NOMO-1 treated with dmso at 0.1 percent for 144 hours (cell line): Measurements from ENCODE around the gene PLEKHJ1.

Source experiments
- DNase-seq: peaks from one replicate; lab custom pipeline; 2025; ENCODE audit not compliant: unreplicated experiment; lab: John Stamatoyannopoulos, UW

Gene PLEKHJ1

DNA sequence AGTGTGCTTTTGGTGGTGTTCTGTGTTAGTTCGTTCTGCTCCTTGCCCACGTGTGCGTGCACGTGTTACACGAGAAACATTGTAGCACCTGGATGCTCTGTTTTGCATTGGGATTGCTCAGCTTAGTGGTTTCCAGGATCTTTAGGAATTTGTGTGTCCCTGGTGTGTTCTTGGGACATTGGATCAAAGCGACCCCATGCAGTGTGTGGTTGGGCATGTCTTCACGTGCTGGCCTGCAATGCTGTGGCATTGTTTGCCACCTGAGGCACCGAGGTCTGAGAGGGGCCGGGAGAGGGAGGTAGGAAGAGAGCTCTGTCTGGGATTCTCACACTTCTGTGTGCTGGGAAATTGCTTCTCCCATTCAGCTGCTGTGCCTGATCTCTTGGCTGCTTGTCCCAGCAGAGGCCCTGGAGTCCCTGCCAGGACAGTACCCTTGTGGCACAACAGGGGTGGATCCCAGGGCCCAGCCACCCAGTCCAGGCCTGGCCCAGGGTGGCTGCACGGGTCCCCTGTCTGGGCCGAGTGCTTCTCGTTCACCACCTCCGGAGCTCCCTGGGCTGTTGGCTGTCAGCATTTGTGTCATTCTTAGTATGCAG lies 11.3 kb downstream of the PLEKHJ1 start:
- no peak for DNase-seq

DNA sequence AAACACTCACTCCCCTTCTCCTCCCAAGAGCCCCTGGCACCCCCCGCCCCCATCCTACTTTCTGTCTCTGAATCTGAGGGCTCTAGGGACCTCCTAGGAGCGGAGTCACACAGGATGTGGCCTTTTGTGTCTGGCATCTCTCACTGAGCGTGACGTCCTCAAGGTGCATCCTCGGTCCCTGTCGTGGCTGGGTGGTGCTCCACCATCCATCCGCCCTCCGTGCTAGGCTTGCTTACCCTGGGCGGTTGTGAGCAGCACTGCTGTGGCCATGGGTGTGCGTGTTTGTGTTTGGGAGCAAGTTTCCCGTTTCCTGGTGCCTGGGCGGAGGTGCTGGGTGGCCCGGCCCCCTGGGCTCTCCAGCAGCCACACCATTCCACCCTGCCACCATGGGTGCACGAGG lies 12.2 kb downstream of the PLEKHJ1 start:
- no peak for DNase-seq

DNA sequence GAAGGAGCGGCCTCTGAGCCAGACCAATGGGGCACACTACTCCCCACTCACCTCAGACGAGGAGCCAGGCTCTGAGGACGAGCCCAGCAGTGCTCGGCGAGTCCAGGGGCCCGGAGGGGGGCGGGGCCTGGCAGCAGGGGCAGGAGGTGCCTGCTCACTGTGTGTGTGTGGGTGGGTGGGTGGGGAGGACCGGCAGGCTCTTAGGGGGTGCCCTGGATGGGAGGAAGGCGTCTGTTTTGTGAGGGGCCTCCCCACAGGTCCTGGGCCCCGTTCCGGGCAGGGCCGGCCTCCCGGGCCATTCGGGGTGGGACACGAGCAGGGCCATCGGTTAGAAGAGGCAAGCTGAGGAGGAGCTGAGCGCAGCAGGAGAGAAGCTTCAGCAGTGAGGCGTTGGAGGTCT lies 12.7 kb downstream of the PLEKHJ1 start:
- DNase-seq = no peak

DNA sequence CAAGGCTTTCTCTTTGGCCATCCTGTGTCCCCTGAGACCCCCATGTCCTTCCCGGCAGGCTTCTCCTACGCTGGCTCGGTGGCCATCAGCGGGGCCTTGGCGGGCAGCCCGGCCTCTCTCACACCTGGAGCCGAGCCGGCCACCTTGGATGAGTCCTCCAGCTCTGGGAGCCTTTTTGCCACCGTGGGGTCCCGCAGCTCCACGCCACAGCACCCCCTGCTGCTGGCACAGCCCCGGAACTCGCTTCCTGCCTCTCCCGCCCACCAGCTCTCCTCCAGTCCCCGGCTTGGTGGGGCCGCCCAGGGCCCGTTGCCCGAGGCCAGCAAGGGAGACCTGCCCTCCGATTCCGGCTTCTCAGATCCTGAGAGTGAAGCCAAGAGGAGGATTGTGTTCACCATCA lies 14.2 kb downstream of the PLEKHJ1 start:
- DNase-seq = no peak

DNA sequence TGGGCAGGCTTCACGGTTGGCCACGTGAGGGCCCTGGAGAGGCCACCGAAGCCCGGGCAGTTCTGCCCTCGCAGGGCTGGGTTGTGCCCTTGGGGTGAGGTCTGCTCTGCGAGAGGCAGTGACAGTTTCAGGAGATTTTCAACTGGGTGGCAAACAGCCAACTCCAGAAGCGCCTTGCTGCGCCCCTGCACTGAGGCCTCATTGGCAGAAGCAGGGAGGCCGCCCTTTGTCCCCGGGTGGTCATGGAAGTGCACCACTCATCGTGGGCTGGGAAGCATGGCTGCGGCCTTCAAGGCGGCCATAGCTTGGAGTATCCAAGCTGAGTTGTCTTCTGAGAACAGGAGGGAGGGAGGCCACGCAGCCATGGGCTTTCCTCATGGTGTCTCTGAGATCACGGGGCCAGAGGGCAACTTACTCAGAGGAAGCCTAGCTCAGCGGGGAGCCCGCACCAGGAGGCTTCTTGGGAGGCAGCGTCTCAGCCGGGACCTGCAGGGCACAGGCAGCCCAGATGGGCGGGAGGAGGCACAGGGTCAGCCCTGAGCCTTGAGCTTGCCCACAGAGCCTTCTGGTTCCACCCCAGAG lies 14.8 kb downstream of the PLEKHJ1 start:
- no peak for DNase-seq

DNA sequence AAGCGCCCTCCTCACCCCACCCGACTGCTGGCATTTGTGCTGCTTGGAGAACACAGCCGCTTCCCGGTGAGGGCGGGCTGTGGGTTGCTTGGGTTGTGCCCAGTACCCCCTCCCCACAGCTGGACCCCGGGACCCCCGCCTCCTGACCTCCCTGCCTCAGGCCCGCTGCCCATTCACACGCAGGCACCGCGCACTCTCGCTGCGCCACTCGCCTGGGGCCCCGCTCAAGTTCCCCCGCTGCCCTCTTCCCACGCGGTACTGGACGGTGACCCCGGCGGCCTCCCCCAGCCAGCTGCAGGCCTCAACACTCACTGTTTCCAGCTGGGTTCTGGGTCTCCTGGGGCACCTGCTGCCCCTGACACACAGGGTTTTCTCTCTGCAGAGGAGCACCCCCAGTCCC lies 16.4 kb downstream of the PLEKHJ1 start:
- DNase-seq = no peak

DNA sequence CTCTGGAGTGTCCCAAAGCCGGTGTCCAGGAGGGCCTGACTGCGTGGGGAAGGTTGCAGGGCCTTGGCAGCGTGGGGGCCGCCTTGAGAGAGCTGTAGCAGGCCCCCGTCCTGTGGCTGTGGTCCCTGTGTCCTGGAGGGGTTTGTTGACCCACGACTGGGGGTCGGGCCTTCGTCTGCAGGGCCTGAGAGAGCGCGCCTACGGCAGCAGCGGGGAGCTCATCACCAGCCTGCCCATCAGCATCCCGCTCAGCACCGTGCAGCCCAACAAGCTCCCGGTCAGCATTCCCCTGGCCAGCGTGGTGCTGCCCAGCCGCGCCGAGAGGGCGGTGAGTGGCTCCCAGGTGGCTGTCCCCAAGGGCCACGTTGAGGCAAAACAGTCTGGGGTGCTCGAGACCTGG lies 18.5 kb downstream of the PLEKHJ1 start:
- no peak for DNase-seq

DNA sequence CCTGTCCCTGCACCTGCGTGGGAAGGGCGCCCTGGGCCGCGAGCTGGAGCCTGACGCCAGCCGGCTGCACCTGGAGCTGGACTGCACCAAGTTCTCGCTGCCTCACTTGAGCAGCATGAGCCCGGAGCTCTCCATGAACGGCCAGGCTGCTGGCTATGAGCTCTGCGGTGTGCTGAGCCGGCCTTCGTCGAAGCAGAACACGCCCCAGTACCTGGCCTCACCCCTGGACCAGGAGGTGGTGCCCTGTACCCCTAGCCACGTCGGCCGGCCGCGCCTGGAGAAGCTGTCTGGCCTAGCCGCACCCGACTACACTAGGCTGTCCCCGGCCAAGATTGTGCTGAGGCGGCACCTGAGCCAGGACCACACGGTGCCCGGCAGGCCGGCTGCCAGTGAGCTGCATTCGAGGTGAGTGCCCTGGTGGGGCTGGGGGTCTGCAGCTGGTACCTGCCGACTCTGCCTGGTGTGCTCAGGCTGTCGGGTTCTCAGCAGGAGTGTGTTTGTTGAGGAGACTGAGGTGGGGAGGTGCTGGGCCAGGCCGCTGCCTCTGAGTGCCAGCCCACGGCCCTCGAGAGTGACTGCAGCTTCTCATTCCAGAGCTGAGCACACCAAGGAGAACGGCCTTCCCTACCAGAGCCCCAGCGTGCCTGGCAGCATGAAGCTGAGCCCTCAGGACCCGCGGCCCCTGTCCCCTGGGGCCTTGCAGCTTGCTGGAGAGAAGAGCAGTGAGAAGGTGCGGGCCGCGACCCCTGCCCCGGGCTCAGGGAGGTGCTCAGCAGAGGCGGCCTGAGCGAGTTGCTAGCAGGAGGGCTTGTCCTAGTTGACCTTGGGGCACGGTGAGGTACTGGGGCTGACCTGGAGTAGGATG lies 19.5 kb downstream of the PLEKHJ1 start:
- no peak for DNase-seq

DNA sequence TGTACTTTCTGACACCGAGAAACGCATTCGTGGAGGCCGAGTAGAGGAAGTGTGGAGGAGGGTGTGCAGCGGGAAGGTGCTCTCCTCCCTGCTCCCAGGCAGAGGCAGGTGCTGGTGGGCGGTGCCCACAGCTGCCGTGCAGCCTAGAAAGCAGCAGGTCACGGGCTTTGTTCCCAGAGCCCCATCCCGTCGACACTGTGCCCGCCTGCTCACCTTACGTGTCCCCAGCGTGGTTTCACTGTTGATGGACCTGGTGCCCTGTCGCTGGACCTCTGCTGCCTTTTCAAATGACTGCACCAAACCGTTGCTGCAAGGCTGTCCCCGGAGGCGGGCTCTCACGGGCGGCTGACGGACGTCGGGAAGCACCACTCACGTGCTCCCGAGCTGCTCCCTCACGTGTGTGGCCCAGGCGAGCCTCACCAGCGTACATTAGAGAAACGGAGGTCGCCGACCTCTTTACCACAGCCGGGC lies 20.8 kb downstream of the PLEKHJ1 start:
- no peak for DNase-seq

DNA sequence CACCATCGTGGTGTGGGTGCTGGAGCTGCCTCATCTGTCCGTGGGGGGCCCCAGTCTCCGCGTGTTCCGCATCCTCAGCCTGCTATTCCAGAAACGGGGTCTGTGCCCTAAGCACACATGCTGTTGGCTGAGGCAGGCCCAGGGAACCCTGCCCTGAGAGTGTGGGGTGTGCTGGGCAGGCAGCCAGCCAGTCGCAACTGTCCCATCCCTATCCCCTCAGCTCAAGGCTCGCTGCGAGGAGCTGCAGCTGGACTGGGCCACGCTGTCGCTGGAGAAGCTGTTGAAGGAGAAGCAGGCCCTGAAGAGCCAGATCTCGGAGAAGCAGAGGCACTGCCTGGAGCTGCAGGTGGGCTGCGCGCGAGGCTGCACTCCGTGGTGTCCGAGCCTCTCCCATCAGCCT lies 21.9 kb downstream of the PLEKHJ1 start:
- DNase-seq = no peak

DNA sequence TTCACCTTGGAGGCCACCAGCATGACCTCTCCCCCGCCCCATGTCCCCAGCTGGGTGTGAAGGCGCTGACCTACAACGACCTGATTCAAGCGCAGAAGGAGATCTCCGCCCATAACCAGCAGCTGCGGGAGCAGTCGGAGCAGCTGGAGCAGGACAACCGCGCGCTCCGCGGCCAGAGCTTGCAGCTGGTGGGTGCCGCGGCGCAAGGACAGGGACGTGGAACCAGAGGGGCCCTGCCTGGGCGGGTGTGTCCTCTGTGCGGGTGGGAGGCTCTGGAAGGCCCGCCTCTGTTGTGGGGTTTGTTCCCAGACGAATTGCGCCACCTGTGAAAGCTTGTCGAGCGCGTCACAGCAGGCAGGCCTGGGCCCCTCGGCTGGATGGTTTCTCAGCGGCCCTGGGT lies 22.3 kb downstream of the PLEKHJ1 start:
- DNase-seq = no peak

DNA sequence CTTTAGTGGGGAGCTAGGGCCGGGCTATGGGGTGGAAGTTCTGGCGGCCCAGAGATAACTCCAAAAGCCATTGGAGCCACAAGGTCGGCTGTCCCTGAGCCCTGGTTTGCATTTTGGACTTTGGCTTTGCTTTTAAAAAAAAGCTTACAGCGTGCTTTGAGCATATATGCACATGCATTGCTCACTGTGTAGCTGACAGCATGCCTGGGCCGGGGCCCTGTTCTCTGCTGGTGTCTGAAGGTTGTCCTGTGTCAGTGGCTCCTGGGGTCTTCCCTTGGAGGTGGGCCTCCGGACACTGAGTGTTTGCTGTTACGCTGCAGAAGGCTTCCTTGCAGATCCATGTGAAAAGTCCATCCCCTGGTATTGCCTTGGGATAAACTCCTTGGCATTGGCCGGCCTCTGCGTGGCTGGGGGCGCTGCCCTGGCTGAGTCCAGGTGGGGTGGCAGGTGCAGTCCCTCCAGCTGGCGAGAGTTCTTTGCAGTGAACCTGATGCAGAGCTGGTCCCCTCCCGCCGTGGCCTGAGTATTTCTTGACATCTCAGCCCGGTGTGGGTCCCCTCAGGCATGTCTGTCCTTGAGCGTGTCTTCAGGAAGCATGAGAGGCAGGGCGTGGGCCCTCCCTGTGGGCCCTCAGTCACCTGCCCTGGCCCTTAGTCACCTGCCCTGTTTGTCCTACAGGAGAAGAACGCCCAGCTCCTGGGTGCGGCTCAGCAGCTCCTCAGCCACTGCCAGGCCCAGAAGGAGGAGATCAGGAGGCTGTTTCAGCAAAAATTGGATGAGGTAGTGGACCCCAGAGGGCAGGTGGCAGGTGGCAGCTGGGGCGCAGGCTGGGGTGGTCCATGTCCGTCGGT lies 23.0 kb downstream of the PLEKHJ1 start:
- DNase-seq = no peak

DNA sequence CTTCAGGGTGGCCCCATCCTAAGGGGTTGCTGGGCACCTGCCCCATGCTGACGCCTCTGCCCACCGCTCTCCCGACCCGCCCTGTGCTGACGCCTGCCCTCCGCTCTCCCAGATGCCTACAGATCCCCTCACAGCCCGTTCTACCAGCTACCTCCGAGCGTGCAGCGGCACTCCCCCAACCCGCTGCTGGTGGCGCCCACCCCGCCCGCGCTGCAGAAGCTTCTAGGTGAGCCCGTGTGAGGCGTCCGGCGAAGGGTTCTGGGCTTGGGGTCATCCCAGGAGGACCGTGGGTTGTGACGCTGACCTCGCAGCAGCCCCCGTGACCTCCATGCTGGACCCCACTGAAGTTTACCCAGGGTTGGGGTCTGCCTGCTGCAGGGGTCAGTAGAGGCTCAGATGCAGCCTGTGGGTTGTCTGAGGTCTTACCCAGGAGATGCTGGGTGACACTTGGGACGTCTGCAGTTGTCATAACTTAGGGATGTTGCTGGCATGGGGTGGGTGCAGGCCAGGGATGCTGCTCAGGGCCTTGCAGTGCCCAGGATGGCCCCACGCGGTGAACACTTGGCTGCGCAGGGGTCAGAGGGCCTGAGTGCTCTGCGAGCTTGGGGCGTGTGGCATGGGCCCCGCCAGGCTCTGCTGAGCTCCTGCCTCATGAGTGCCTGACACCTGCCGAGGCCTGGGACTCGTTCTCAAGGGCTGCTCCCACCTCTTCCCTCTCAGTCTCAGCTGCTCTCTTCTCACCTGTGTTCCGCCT lies 25.0 kb downstream of the PLEKHJ1 start:
- no peak for DNase-seq

DNA sequence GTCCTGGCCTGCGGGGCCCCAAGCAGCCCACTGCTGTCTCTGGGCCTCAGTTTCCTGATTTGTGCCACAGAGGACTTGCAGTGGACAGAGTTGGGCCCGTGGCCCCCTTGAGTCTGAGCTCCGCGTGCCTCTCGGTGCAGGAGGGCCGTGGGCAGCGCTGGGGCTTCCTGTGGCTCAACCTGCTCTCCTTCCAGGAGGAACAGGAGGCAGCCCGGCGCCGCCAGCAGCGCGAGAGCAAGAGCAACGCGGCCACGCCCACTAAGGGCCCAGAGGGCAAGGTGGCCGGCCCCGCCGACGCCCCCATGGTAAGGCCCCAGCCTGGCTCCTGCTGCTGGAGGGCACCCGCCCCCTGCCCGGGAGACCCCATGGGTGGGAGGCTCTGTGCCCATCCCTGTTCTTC lies 25.9 kb downstream of the PLEKHJ1 start:
- DNase-seq = no peak

DNA sequence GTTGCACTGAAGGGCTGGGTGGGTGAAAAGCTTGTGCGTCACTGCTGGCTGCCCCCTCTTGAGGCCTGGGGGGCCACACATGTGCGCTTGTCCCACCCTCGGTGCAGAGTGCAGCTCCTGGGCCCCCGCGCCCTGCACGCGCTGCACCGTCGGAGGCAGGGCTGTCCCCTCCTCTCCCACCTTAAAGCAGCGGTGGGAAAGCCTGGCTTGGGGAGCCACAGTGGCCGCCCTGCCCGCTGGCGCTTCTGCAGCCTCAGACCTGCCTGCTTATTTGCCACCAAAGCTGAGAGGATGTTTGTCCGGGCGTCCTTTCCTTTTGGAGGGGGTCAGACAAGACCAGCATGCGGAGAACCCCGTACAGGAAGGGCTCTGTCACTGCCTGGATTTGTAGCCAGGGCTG lies 26.7 kb downstream of the PLEKHJ1 start:
- DNase-seq = no peak

DNA sequence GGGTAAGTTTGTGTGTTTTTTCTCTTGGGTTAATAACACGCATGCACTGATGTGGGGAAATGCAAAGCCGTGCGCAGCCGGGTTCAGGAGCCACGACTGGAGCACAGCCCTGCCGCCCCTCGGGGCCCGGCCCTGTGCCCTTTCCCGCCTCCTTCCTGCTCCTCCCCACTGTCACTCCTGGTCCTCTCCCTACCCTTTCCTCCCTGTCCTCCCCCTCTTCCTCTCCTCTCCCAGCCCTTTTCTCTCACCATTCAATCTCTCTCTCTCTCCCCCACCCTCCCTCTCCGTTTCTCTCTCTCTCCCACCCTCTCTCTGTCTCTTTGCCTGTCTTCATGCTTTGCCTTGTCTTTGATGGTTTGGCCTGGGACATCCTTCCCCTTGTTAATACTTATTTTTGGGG lies 27.2 kb downstream of the PLEKHJ1 start:
- no peak for DNase-seq

DNA sequence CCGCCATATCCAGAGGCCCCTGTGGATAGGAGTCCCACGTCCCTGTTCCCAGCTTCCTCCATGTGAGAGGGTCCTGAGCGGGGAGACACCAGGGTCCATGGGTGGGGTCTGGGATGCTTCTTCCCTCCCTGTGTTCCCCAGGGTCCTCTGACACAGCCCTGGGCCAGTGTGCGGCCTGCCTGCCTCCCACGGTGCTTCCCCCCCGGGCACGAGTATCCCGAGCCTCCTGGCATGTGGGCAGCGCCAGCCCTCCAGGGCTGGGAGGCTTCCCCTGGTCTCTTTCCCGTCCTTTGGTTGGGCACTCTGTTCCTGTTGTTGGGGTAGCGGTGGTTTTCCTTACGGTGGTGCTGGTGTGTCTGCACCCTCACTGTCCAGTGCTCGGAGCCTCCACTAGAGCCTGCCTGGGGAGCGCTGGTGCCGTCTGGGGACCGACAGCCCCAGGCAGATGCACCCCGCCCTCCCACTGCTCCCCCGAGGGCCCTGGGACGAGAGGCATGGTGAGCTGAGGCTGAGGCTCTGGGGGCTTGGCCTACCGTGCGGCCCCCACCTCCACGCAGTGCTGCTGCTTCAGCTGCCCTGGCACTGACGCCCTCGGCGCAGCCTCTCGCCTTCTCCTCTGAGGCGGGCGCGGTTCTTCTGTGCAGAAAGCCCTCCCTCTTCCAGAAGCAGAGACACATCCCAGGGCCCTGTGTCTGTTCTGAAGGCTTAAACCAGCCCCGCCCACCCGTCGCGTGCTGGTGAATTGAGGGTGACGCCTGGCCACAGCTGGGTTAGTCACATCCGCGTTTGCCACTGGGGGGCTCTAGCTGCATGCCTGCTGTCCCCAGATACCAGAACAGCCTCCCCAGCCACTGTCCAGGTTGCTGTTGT lies 27.9 kb downstream of the PLEKHJ1 start:
- DNase-seq = no peak

DNA sequence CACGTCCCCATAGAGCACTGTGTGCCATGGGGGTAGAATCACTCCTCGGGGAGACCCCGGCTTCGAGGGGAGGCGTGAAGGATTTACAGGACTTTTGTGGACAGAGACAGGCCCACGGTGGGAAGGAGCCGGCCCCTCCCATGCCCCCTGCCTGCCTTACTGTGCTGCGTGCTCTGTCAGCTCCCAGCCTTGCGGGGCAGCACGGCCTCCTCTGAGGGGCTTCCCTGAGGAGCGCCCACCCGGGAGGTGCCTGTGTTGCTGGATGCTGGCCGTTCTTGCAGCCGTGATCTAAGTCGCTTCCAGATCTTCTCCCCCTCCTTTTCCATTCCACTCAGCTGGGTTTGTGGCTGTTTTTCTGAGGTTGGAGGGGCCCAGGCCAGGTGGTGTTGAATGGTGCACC lies 29.1 kb downstream of the PLEKHJ1 start:
- no peak for DNase-seq

DNA sequence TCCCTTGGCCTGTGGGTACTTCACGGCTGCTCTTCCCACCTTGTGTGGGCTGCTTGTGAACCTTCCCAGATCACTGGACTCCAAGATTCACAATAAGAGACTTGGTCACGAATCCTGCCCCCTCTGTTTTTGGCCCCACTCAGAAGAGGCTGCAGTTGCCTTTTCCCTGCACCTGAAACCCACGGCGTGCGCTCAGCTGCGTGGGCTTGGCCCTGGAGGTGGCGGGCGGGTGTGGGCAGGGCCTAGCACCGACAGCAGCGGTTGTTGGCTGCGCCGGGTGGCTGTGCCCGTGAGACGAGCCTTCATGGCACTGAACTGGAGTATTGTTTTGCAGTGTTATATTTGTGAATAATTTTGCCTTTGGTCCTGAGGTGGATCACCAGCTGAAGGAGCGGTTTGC lies 33.8 kb downstream of the PLEKHJ1 start:
- no peak for DNase-seq
